Left lung (tissue), 10 donors: ENCODE data around the gene XCL1. TPM values are rescaled to one million over a fixed set of nuclear protein-coding genes. Genes with fewer than 3 reads are reported as not detected.

Experiments
- ATAC-seq: fragments of 200-7000 bp; cut with Tn5 transposase; one replicate; pipeline ENCODE4 v1.9.1; 2020; ENCODE audit warnings: moderate library complexity
- DNase-seq, 4 donors: peaks; one replicate each; pipeline ENCODE4 v3.0.0-alpha.2; 2013 to 2020
- H3K27ac ChIP-seq, 2 donors: fragments of 200-600 bp; sonication (generic) in 1 of 2; one replicate each; pipeline versions ENCODE4 v1.5.0 to v1.8.0; 2020 to 2021
- H3K27me3 ChIP-seq, 2 donors: fragments of 200-600 bp; sonication (generic) in 1 of 2; one replicate each; pipeline versions ENCODE4 v1.5.0 to v1.8.0; 2020 to 2021
- H3K36me3 ChIP-seq, 2 donors: fragments of 200-600 bp; sonication (generic) in 1 of 2; one replicate each; pipeline versions ENCODE4 v1.5.0 to v1.8.0; 2020 to 2021
- H3K4me1 ChIP-seq, 2 donors: fragments of 200-600 bp; one replicate each; pipeline ENCODE4 v1.8.0; 2021
- H3K4me3 ChIP-seq, 2 donors: fragments of 200-600 bp; sonication (generic) in 1 of 2; one replicate each; pipeline versions ENCODE4 v1.5.0 to v1.8.0; 2020 to 2021; ENCODE audit warnings: mild to moderate bottlenecking in 1 of 2
- H3K9me3 ChIP-seq, 2 donors: fragments of 200-600 bp; sonication (generic) in 1 of 2; one replicate each; pipeline versions ENCODE4 v1.5.0 to v1.8.0; 2020 to 2021
- intact Hi-C, 2 donors: fragments of 100-400 bp; cut with DNase I; formaldehyde crosslinking; loops; one replicate each; pipeline versions ENCODE4 v1.11.2 to v1.14.2; 2022
- polyA plus RNA-seq, 6 donors: library from polyadenylated mRNA; unstranded; fragments of 120-200 nt; gene quantifications; one replicate each; pipeline ENCODE4 v1.2.1, GENCODE V29; 2013; ENCODE audit not compliant: insufficient read length in 6 of 6
- total RNA-seq, 2 donors: library from RNA; stranded (reverse); fragmentation: NEBNext Ultra II Directional; extraction: Animal tissue kit (Norgen Biotek cat#: 25700); gene quantifications; one replicate each; pipeline ENCODE4 v1.2.1, GENCODE V29; 2021
- TF ChIP-seq, protein P1 (sequence below), 2 donors: fragments of 200-600 bp; sonication (generic) in 1 of 2; IDR thresholded peaks; one replicate each; pipeline versions ENCODE4 v1.5.0 to v1.8.0; 2021; ENCODE audit warnings: antibody characterized with exemption in 2 of 2
- donor health status: DM: no; HTN: yes; CAD: no.
- donor health status: DM: no; HTN: no; CAD: no.

The XCL1 gene
- total and polyA plus RNA-seq, 8 donors, result 0.20 to 0.73 (median 0.36) TPM; not detected in 1

DNA sequence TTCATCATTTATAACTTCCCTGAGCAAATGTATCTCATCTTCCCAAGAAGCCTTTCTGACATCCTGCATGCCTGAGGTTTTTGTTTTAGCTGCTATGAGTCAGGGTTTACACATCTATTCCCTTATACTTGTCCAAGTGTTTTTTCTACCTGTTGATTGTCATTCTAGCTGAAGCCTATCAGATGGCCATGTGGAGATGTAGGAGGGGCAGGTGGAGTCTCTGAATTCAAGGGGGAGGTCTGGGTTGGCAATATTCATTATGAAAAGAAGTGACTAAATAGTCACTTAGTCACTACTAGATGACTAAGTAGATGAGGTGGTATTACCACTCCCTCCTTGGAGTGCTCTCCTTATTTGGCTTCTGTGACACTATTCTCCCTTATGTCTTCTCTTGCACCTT, 52.4 kb downstream of the XCL1 start:
- DNase-seq (no peak), ATAC-seq (peak; percentile 72)
- Histone ChIP-seq H3K4me1 (peaks cover 0 to 4% of the 10 kb centered on the region in 2 donors), H3K9me3 (no peaks in the 10 kb centered on the region), H3K27me3 (no peaks in the 10 kb centered on the region), H3K4me3 (no peak overlapping the region), H3K27ac (no peak overlapping the region), H3K36me3 (no peaks in the 10 kb centered on the region)
- TF ChIP-seq, protein P1, sequence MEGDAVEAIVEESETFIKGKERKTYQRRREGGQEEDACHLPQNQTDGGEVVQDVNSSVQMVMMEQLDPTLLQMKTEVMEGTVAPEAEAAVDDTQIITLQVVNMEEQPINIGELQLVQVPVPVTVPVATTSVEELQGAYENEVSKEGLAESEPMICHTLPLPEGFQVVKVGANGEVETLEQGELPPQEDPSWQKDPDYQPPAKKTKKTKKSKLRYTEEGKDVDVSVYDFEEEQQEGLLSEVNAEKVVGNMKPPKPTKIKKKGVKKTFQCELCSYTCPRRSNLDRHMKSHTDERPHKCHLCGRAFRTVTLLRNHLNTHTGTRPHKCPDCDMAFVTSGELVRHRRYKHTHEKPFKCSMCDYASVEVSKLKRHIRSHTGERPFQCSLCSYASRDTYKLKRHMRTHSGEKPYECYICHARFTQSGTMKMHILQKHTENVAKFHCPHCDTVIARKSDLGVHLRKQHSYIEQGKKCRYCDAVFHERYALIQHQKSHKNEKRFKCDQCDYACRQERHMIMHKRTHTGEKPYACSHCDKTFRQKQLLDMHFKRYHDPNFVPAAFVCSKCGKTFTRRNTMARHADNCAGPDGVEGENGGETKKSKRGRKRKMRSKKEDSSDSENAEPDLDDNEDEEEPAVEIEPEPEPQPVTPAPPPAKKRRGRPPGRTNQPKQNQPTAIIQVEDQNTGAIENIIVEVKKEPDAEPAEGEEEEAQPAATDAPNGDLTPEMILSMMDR (IDR thresholded peaks at IDR 0.05), result no peak
- intact Hi-C loops, result no loop called here

DNA sequence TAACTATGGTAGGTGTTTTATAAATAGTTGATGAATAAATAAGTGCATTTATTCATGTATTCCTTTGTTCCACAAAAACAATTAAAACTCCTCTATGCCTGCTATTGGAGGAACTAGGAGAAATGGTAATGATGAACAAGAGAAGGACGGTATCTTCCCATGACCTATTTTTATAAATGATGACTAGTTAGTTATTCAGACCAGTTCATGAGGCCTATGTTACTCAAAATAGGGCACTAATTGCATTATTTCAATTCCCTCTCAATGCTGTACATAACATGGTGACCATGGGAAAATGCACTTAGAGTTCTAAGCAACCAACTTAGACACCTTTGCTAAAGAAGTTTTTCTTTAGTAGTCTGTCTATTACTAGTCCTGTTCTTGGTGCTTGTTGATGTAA, 53.1 kb downstream of the XCL1 start:
- Histone ChIP-seq H3K4me3 (no peak overlapping the region), H3K4me1 (peaks cover 0 to 4% of the 10 kb centered on the region in 2 donors), H3K27me3 (no peaks in the 10 kb centered on the region), H3K36me3 (no peaks in the 10 kb centered on the region), H3K27ac (no peak overlapping the region), H3K9me3 (no peaks in the 10 kb centered on the region)
- intact Hi-C loops, result no loop called here
- ATAC-seq (no peak), DNase-seq (no peak)
- TF ChIP-seq, protein P1 (IDR thresholded peaks at IDR 0.05), result no peak

Other genes starting within 250 kb of the XCL1 start
- under 1 TPM in 1 of 2 donors, not detected in 1; 0.89 TPM for gene XCL2, start 32.6 kb upstream of the XCL1 start, total RNA-seq
- gene XCL2, start 32.6 kb upstream of the XCL1 start, polyA plus RNA-seq, result 1 to 10 TPM in 3 of 6 donors, under 1 TPM in 3; 0.39 to 1.5 (median 1.0) TPM
- gene DPT, start 152.6 kb downstream of the XCL1 start, total RNA-seq, result 10 to 100 TPM; 10.7 to 28.6 TPM
- 1 to 10 TPM in 3 of 6 donors, under 1 TPM in 3; 0.46 to 4.4 (median 1.4) TPM for gene DPT, start 152.6 kb downstream of the XCL1 start, polyA plus RNA-seq